Endothelial cell of umbilical vein (primary cell): Measurements from ENCODE around the gene HP. TPM values are rescaled to one million over a fixed set of nuclear protein-coding genes. Genes with fewer than 3 reads are reported as not detected.

Experiments
- BruUV-seq: library from RNA; stranded (reverse); fragments of 400-500 nt; replicated peaks from 2 replicates; lab custom pipeline; 2021; lab: Mats Ljungman, UMichigan
- CTCF ChIA-PET: fragments of 300-600, 350-600 bp; sonication (Branson Sonifier 250); formaldehyde crosslinking; loops from one replicate; lab custom pipeline; 2021; ENCODE audit warnings: antibody characterized with exemption, inconsistent platforms; lab: Charles Lee
- POLR2A ChIA-PET: fragments of 300-600, 350-600 bp; sonication (Branson Sonifier 250); formaldehyde crosslinking; loops from one replicate; lab custom pipeline; 2021; ENCODE audit warnings: antibody characterized with exemption, inconsistent platforms; lab: Charles Lee
- DNase-seq: peaks from one replicate; pipeline ENCODE4 v3.0.0-alpha.2; 2011; ENCODE audit warnings: low read depth, low spot score
- FAIRE-seq: peaks from 2 replicates; lab custom pipeline; 2011; peaks lifted over from hg19 to GRCh38; lab: Jason Lieb, UNC
- H2AFZ ChIP-seq: 2 replicates; pipeline ENCODE4 v1.6.0; 2012; ENCODE audit warnings: low read depth, low read length, control low read depth, inconsistent platforms
- H3K27ac ChIP-seq: 2 replicates; pipeline ENCODE4 v1.5.1; 2011; ENCODE audit warnings: low read depth, mild to moderate bottlenecking, control low read depth, low read length, moderate library complexity; ENCODE audit not compliant: insufficient read depth
- H3K27me3 ChIP-seq, 2 experiments: 2 replicates each; pipeline versions ENCODE4 v1.6.0 to v1.6.1; 2011; ENCODE audit warnings: low read length in 2 of 2, mixed read lengths in 1 of 2; ENCODE audit not compliant: control insufficient read depth in 2 of 2, insufficient read depth in 2 of 2
- H3K36me3 ChIP-seq, 2 experiments: 2 replicates in 1 of 2; 3 replicates in 1 of 2; pipeline ENCODE4 v1.5.1; 2011; ENCODE audit warnings: low read length in 2 of 2, mild to moderate bottlenecking in 1 of 2, moderate library complexity in 1 of 2; ENCODE audit not compliant: control insufficient read depth in 2 of 2, insufficient read depth in 2 of 2; ENCODE audit errors: extremely low read depth in 1 of 2
- H3K4me1 ChIP-seq: 3 replicates; pipeline ENCODE4 v1.5.1; 2011; ENCODE audit warnings: mild to moderate bottlenecking, low read length; ENCODE audit not compliant: control insufficient read depth, insufficient read depth; ENCODE audit errors: extremely low read depth
- H3K4me2 ChIP-seq: 2 replicates; pipeline ENCODE4 v1.6.1; 2011; ENCODE audit warnings: low read length, control low read depth, mixed read lengths; ENCODE audit not compliant: insufficient read depth
- H3K4me3 ChIP-seq, 3 experiments: fragments of 200-600 bp in 1 of 3; sonication (generic), shearing (Covaris generic) in 1 of 3; replicated peaks in 1 of 3; 2 replicates each; pipeline ENCODE4 v1.5.1; 2011 to 2016; ENCODE audit warnings: control low read depth in 3 of 3, low read length in 3 of 3, mild to moderate bottlenecking in 2 of 3, inconsistent platforms in 1 of 3, low read depth in 1 of 3, moderate library complexity in 1 of 3; ENCODE audit not compliant: insufficient read depth in 1 of 3
- H3K79me2 ChIP-seq: 2 replicates; pipeline ENCODE4 v1.6.0; 2012; ENCODE audit warnings: low read length, inconsistent platforms; ENCODE audit not compliant: control insufficient read depth, insufficient read depth
- H3K9ac ChIP-seq: replicated peaks from 2 replicates; pipeline ENCODE3; 2011; ENCODE audit warnings: low read length, control low read depth; ENCODE audit not compliant: insufficient read depth; ENCODE audit errors: extremely low read depth
- H3K9me1 ChIP-seq: replicated peaks from 3 replicates; pipeline ENCODE4 v1.6.0; 2011; ENCODE audit warnings: mild to moderate bottlenecking, low read length; ENCODE audit not compliant: control insufficient read depth, insufficient read depth; ENCODE audit errors: extremely low read depth
- H3K9me3 ChIP-seq: replicated peaks from 2 replicates; pipeline ENCODE4 v1.5.1; 2012; ENCODE audit warnings: low read length, inconsistent platforms; ENCODE audit not compliant: control insufficient read depth, insufficient read depth
- H4K20me1 ChIP-seq: replicated peaks from 2 replicates; pipeline ENCODE3; 2011; ENCODE audit warnings: mild to moderate bottlenecking, low read length; ENCODE audit not compliant: control insufficient read depth, insufficient read depth; ENCODE audit errors: extremely low read depth
- CTCF ChIP-seq, 2 donors: IDR thresholded peaks; 1 replicate in 1 of 2; 2 replicates in 1 of 2; pipeline ENCODE4 v1.5.1; 2011; ENCODE audit warnings: low read length in 2 of 2, mild to moderate bottlenecking in 2 of 2, moderate library complexity in 2 of 2, control low read depth in 1 of 2, inconsistent platforms in 1 of 2, low read depth in 1 of 2; ENCODE audit not compliant: insufficient read depth in 1 of 2; ENCODE audit errors: extremely low read depth in 1 of 2
- EZH2 ChIP-seq: IDR thresholded peaks from 2 replicates; pipeline ENCODE4 v1.6.1; 2012; ENCODE audit warnings: borderline replicate concordance, low read depth, mild to moderate bottlenecking, moderate library complexity, low read length, inconsistent platforms; ENCODE audit not compliant: severe bottlenecking
- FOS ChIP-seq: IDR thresholded peaks from 2 replicates; pipeline ENCODE4 v1.6.1; 2011; ENCODE audit warnings: mild to moderate bottlenecking, low read length, moderate library complexity, borderline replicate concordance; ENCODE audit not compliant: insufficient read depth
- GATA2 ChIP-seq: IDR thresholded peaks from 2 replicates; pipeline ENCODE4 v1.7.0; 2011; ENCODE audit warnings: low read depth, mild to moderate bottlenecking, moderate library complexity, mixed read lengths, low read length; ENCODE audit not compliant: insufficient read length, insufficient read depth
- JUN ChIP-seq: IDR thresholded peaks from 2 replicates; pipeline ENCODE4 v1.6.1; 2011; ENCODE audit warnings: borderline replicate concordance, low read depth; ENCODE audit not compliant: insufficient read length, insufficient read depth
- MYC ChIP-seq: IDR thresholded peaks from one replicate; pipeline ENCODE4 v1.6.1; 2011; ENCODE audit warnings: mild to moderate bottlenecking, low read depth, low read length
- POLR2A ChIP-seq: IDR thresholded peaks from 2 replicates; pipeline ENCODE4 v1.6.1; 2012; ENCODE audit warnings: low read depth, mild to moderate bottlenecking, control low read depth, low read length
- POLR2AphosphoS5 ChIP-seq: IDR thresholded peaks from 2 replicates; pipeline ENCODE4 v1.6.1; 2012; ENCODE audit warnings: low read depth, mild to moderate bottlenecking, control low read depth, low read length, moderate library complexity; ENCODE audit not compliant: insufficient read depth
- dilution Hi-C: fragments of 300-500 bp; cut with MboI; formaldehyde crosslinking; loops from one replicate; pipeline ENCODE4 v1.15.0; 2019; ENCODE audit warnings: low sequenced_read_pairs; ENCODE audit not compliant: extremely low pct_ligation_motif_present
- intact Hi-C: fragments of 100-400 bp; cut with micrococcal nuclease; formaldehyde crosslinking; loops from one replicate; pipeline ENCODE4 v1.10.0; 2022
- polyA plus RNA-seq, 4 experiments: library from polyadenylated mRNA; depleted of rRNA in 3 of 4; stranded (reverse) in 3 of 4; unstranded in 1 of 4; fragments of >200 nt; gene quantifications; 2 replicates each; pipeline versions ENCODE4 v1.2.1 to v1.2.3, GENCODE V29; 2011 to 2012; ENCODE audit warnings: missing spikeins in 1 of 4
- total RNA-seq: library from RNA; stranded (reverse); gene quantifications from 2 replicates; pipeline ENCODE4 v1.2.3, GENCODE V29; 2021
- TF ChIP-seq, protein P1 (sequence below): IDR thresholded peaks from 2 replicates; pipeline ENCODE4 v1.6.1; 2011; ENCODE audit not compliant: insufficient read depth, insufficient read length

HP gene
- total and polyA plus RNA-seq, 2 donors (not counting 3 experiments of a cell fraction or from before 2014, with no cell fraction given) = not detected

DNA sequence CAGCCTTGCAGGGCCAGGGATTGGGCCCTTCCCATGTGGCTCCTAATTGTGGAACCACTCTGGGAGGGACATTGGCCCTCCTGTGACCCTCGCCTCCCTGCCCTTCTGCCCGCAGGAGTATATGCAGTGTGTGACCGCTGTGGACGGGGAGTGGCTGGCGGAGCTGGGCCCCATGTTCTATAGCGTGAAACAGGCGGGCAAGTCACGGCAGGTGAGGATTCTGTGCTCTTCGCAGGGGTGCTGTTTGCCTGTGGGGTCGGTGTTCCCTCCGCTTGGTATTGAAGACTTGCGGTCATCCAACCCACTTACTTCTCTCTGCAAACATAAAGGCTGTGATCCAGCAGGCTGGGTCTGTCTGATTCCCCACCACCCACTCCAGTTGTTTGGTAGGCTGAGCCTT lies 55.0 kb downstream of the HP start:
- dilution Hi-C loops (no loop called here), intact Hi-C loops (no loop called here)
- Histone ChIP-seq H3K27ac (no peak overlapping the region), H3K9me1 (no peaks in the 10 kb centered on the region), H3K27me3 (no peaks in the 10 kb centered on the region), H3K36me3 (peaks cover 29 to 69% of the 10 kb centered on the region in 2 experiments), H3K4me1 (no peaks in the 10 kb centered on the region), H3K9ac (no peak overlapping the region), H2AFZ (no peak overlapping the region), H3K79me2 (no peaks in the 10 kb centered on the region), H3K4me2 (no peak overlapping the region), H4K20me1 (no peaks in the 10 kb centered on the region), H3K4me3 (no peak overlapping the region), H3K9me3 (no peaks in the 10 kb centered on the region)
- no peak for TF ChIP-seq EZH2
- TF ChIP-seq GATA2 = no peak
- no peak for TF ChIP-seq POLR2A
- no peak for TF ChIP-seq FOS
- no peak for TF ChIP-seq JUN
- TF ChIP-seq, protein P1, sequence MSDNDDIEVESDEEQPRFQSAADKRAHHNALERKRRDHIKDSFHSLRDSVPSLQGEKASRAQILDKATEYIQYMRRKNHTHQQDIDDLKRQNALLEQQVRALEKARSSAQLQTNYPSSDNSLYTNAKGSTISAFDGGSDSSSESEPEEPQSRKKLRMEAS = no peak
- TF ChIP-seq POLR2AphosphoS5 = no peak
- TF ChIP-seq CTCF (IDR thresholded peaks at IDR 0.05; ENCODE audit: extremely low read depth in 1 of 2, insufficient read depth in 1 of 2, low read depth in 1 of 2, low read length in 2 of 2) = no peak
- TF ChIP-seq MYC = no peak
- FAIRE-seq (no peak), DNase-seq (no peak)
- BruUV-seq = no TSS peak
- CTCF ChIA-PET = no interaction called here
- POLR2A ChIA-PET = no interaction called here
